GM23338 (cell line): ENCODE results near the gene WDHD1.

Source experiments
- CTCF ChIP-seq, 2 experiments: fragments of 200-600 bp in 1 of 2; sonication (generic) in 1 of 2; conservative IDR thresholded peaks; 2 replicates each; pipeline versions ENCODE4 v1.5.1 to v1.6.1; 2016 to 2017; ENCODE audit warnings: antibody characterized with exemption in 2 of 2, low read depth in 2 of 2, mild to moderate bottlenecking in 2 of 2, moderate library complexity in 1 of 2
- EZH2 ChIP-seq: fragments of 200-600 bp; sonication (generic); IDR thresholded peaks from one replicate; pipeline ENCODE4 v1.8.0; 2017; ENCODE audit warnings: antibody characterized with exemption, mild to moderate bottlenecking, low read depth; ENCODE audit not compliant: unreplicated experiment
- EZH2phosphoT487 ChIP-seq: fragments of 200-600 bp; sonication (generic); IDR thresholded peaks from one replicate; pipeline ENCODE4 v1.8.1; 2018; ENCODE audit warnings: antibody characterized with exemption; ENCODE audit not compliant: unreplicated experiment
- JUNB ChIP-seq: IDR thresholded peaks from one replicate; pipeline ENCODE4 v1.6.1; 2016; ENCODE audit warnings: antibody characterized with exemption; ENCODE audit not compliant: unreplicated experiment
- NANOG ChIP-seq: IDR thresholded peaks from 2 replicates; pipeline ENCODE4 v1.6.1; 2016; ENCODE audit warnings: antibody characterized with exemption, borderline replicate concordance
- POLR2AphosphoS5 ChIP-seq: IDR thresholded peaks from 2 replicates; pipeline ENCODE4 v1.6.1; 2016; ENCODE audit warnings: antibody characterized with exemption, low read depth
- REST ChIP-seq: IDR thresholded peaks from one replicate; pipeline ENCODE4 v1.6.1; 2018; ENCODE audit warnings: antibody characterized with exemption; ENCODE audit not compliant: unreplicated experiment
- STAT1 ChIP-seq: IDR thresholded peaks from one replicate; pipeline ENCODE4 v1.6.1; 2016; ENCODE audit warnings: antibody characterized with exemption; ENCODE audit not compliant: unreplicated experiment
- ZNF114 ChIP-seq: fragments of 250-450 bp; sonication (Bioruptor Pico); IDR thresholded peaks from 2 replicates; pipeline ENCODE4 v1.5.0; 2020; ENCODE audit warnings: mild to moderate bottlenecking, moderate library complexity

GRCh38 chr14:54928216-54928615 lies 98.7 kb downstream of the WDHD1 start:
- TF ChIP-seq EZH2 (no peak), CTCF (conservative IDR thresholded peaks at IDR 0.05; ENCODE audit: low read depth in 2 of 2) (no peak), REST (no peak), POLR2AphosphoS5 (no peak), JUNB (no peak), NANOG (no peak), STAT1 (no peak), EZH2phosphoT487 (no peak), ZNF114 (CRISPR knock-in tag) (no peak)
